TTC549 (cell line): ENCODE results near the gene CT47C1.

Experiments used
- FAIRE-seq: peaks from 2 replicates; lab custom pipeline; 2012; peaks lifted over from hg19 to GRCh38; lab: Jason Lieb, UNC

CT47C1 gene

GRCh38 chrX:119073911-119074310, 1.1 kb downstream of the CT47C1 start:
- no peak for FAIRE-seq

DNA sequence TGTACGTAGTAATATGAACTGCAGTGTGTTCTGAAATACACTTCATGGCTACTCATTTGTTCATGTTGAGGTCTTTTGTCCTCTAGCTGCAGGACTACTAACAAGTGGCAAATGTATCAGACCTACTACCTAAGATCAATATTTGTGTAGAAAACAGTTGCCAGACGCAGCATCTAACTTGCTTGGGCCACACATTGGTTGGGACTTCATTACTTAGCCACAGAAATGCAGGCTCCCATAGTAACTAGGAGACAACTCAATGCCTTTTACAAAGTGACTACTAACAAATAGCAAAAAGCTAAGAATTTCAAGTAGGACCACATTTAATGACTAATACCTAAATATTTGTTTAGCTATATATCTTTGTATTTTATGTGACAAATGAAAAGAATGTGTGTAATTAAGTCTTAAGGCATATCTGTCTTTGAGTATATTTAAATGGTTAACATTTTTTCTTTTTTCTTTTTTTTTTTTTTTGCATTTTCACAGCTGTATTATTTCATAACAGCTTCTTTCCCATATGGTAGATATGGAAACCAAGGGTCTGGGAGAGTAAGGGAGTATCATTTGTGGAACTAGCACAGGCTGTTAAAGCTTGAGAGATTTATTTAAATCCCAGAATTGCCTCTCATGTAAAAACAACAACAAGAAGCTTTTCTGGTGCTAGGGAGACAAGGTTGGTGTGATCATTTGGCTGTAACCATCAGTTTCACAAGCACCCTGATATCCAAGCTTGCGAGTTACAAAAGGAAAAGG, 2.7 kb downstream of the CT47C1 start:
- FAIRE-seq = no peak

- no peak for FAIRE-seq
Measured at GRCh38 chrX:119082278-119082677, 9.5 kb downstream of the CT47C1 start.

DNA sequence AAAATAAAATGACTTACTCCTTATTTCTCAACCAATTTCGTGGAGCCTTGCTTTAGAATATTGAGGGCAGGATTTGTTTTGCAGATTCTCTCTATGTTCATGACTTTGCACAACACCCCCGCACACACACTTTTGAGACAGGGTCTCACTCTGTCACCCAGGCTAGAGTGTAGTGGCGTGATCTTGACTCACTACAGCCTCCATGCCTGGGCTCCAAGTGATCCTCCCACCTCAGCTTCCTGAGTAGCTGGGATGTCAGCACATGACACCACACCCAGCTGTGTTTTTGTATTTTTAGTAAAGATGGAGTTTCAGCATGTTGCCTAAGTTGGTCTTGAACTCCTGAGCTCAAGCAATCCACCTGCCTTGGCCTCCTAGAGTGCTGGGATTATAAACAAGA, 12.0 kb downstream of the CT47C1 start:
- FAIRE-seq = no peak

DNA sequence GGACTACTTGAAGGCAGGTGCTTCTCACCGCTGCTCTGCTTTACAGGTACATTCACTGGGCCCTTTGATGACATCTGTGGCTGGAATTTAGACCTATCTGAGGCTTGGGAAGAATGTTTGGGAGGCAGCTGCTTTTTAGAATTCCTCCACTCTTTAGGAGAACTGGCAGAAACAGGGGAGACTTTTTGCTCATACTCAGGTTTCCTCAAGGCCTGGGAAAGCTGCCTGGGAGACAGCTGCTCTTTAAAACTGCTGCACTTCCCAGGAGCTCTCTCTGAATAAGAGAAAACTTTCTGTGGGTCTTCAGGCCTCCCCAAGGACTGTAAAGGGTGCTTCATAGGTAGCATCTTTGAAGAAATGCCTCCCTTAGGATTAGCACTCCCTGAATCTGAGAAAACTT, 14.3 kb downstream of the CT47C1 start:
- FAIRE-seq = no peak

DNA sequence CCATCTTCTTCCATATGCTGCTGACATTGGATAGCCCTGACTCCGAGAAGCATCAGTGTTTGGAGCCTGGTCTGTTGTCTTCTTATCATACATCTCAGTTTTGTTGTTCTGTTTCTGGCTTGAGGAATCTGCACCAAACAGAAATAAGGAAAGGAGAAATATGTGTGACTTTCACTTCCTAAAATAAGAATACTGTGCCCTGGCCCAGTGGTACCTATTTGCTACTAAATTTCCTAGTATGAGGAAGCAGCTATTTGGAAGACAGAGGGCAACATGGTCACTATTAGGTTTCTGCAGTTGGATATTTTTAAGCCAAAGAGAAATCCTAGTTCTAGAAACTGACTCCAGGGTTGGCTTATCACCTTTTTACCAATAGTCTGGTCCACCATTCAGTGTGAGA, 16.8 kb downstream of the CT47C1 start:
- no peak for FAIRE-seq

DNA sequence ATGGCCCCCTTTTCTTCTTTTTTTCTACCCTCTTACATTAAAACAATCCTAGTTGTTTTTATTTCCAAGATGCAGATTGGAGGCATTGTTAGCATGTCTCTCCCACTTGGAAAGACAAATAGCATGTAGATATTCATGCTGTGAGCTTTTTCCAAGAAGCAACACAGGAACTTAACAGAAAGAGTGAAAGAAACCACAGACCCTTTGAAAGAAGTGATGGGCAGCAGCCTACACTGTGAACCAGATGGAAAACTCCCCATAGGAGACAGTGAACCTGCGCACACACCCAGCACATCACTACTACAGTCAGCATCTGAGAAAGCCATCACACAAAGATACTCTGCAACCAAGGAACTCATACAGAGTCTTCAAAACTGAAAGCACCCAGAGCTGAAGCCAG, 17.8 kb downstream of the CT47C1 start:
- no peak for FAIRE-seq

DNA sequence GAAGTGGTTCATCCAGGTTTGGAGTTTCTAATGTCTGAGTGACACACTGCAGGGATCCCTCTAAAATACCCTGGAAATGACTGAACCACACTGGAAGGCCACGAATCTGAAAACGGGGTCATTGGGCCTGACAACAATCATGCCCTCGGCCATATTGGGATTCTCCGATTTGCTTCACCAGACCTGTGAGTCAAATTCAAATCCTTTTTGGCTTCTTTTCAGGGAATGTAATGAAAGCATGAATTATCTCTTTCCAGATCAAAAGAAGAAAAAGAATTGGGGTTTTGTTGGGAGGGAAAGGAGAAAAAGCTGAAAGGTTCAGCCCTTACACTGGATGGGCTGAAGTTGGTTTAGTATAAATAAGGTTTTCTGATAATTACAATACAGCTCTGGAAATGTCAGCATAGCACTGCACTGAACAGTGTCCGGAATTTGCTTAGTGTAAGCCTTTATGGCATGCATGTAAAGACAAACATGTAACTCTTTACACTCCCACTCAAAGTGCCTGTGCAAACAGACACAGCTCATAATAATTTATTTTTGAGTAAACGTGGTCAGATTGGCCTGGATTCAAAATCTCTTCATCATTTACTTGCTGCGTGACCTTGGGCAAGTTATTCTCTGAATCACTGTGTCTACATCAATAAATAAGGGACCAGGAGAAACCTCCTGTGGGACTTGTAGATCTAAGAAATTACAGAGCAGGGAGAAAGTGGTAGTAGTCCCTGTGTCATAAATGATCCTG, 21.4 kb downstream of the CT47C1 start:
- FAIRE-seq = no peak

DNA sequence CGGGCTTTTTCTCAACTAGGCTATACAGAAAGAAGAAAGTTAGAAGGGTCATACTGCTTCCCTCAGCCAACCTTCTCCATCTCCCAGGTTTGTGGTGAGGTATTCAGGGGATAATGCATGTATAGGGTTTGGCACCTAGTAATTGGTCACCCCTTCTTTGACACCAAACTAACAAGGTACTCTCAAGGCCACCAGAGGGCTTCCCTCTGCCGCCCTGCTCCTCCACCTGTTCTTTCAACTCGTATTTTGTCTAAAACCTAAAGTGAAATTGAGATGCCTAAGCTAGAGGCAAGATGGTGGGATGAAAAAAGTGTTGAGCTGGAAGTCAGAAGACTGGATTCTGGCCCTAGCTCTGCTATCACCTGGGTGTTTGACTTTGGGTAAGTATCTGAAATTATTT, 22.0 kb downstream of the CT47C1 start:
- FAIRE-seq = no peak

- FAIRE-seq = no peak
Measured at GRCh38 chrX:119095936-119096335, 23.1 kb downstream of the CT47C1 start.

DNA sequence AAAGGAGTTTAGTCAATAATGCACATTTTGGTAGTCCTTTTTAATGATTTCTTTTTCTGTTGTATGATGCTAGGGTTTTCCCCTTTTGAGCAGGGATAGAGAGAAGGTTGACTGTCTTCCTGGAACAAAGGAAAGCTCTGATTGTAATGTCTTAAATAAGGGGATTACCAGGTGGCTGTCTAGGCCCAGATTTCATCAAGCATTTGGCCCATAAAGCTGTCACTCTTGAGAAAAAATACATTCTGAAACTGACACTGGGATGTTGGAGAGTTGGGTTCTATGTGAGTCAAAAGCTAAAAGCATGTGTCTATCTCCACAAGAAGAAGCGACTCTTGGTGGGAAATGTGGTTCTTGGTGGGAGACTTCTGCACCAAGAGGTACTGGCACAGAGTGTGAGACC, 28.4 kb downstream of the CT47C1 start:
- no peak for FAIRE-seq

GRCh38 chrX:119105826-119106225, 33.0 kb downstream of the CT47C1 start:
- FAIRE-seq = no peak

DNA sequence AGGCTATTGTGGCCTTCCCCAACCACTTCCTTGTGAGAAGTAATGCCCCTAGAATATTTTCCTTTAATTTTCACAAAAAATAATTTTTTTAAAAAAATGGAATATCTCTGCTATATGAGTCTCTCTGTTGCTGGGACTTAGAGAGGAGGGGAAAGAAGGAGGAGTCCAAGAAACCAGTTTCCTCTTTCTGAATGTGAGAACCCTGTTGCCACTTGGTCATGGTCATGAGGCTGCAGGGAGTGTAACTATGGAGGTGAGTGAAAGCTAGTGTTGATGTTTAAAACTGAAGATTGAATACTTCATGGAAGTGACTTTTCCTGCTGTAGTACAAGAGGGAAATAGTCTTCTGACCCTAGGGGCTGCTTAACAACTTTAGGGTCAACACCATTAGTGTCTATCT, 34.4 kb downstream of the CT47C1 start:
- FAIRE-seq = no peak

- FAIRE-seq = no peak
Measured at GRCh38 chrX:119118780-119119395, 46.1 kb downstream of the CT47C1 start.

DNA sequence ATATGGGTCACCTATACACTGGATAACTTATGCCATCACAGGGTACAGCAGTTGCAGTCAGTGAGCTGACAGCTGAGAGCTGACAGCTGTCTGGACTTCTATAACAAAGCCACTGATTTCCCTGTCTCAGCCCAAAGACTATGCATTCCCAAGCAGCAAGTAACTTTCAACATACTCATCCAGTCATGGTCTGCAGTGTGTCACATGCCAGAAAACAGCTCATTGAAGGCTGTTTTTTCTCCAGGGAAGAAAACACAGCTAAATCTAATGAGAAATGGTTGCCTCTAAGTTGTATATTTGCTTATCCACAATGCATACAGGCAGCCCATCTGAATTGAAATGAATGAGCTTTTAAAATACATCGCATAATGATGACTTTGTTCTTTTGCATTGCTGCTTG, 48.5 kb downstream of the CT47C1 start:
- no peak for FAIRE-seq
